Esophagus squamous epithelium (tissue), 4 donors: ENCODE results near the gene RGS7.

Experiments used
- POLR2A ChIP-seq, 4 donors: fragments of 450-650 bp; IDR thresholded peaks; one replicate each; pipeline ENCODE4 v1.6.1; 2017; ENCODE audit warnings: antibody characterized with exemption in 4 of 4, mild to moderate bottlenecking in 4 of 4, moderate library complexity in 3 of 4
- TF ChIP-seq, protein P1 (sequence below), 6 experiments: fragments of 450-650 bp in 4 of 6; fragments of 200-600 bp in 2 of 6; sonication (generic) in 2 of 6; IDR thresholded peaks; one replicate each; pipeline ENCODE4 v1.5.1; 2016 to 2019; ENCODE audit warnings: antibody characterized with exemption in 6 of 6, mild to moderate bottlenecking in 4 of 6, moderate library complexity in 4 of 6

DNA sequence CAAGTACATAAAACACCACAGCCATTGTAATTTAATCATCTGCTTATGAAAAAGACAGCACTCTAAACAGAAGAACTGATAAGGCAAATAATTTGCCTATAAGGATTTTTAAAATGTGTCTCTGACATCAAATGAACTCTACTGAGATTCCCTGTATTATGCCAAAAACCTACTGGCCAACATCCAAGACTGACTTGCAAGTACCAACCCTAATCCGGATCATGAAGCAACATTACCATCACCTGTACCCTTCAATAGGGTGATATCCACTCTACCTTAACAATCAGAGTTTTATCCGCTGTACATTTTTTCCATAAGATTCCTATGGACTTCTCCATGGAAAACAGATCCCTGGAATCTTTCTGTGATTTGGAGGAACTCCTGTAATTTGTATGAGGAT lies 4.6 kb downstream of the RGS7 start:
- TF ChIP-seq, protein P1, sequence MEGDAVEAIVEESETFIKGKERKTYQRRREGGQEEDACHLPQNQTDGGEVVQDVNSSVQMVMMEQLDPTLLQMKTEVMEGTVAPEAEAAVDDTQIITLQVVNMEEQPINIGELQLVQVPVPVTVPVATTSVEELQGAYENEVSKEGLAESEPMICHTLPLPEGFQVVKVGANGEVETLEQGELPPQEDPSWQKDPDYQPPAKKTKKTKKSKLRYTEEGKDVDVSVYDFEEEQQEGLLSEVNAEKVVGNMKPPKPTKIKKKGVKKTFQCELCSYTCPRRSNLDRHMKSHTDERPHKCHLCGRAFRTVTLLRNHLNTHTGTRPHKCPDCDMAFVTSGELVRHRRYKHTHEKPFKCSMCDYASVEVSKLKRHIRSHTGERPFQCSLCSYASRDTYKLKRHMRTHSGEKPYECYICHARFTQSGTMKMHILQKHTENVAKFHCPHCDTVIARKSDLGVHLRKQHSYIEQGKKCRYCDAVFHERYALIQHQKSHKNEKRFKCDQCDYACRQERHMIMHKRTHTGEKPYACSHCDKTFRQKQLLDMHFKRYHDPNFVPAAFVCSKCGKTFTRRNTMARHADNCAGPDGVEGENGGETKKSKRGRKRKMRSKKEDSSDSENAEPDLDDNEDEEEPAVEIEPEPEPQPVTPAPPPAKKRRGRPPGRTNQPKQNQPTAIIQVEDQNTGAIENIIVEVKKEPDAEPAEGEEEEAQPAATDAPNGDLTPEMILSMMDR (IDR thresholded peaks at IDR 0.05): no peak
- no peak for TF ChIP-seq POLR2A (IDR thresholded peaks at IDR 0.05)
